T follicular helper cell (primary cell): Measurements from ENCODE around the gene DEAF1.

Experiments used
- DNase-seq: peaks from one replicate; pipeline ENCODE4 v3.0.0-alpha.2; 2020; ENCODE audit warnings: low read depth

The DEAF1 gene

GRCh38 chr11:612201-612960, 82.6 kb downstream of the DEAF1 start:
- no peak for DNase-seq

GRCh38 chr11:611001-611996, 83.7 kb downstream of the DEAF1 start:
- no peak for DNase-seq

- DNase-seq, result no peak
Observed at GRCh38 chr11:610146-610801, 84.7 kb downstream of the DEAF1 start.

- no peak for DNase-seq
Observed at GRCh38 chr11:609341-609811, 85.6 kb downstream of the DEAF1 start.

- no peak for DNase-seq
Observed at GRCh38 chr11:608791-609251, 86.2 kb downstream of the DEAF1 start.

GRCh38 chr11:607971-608659, 86.9 kb downstream of the DEAF1 start:
- DNase-seq, result no peak

GRCh38 chr11:607020-607780, 87.8 kb downstream of the DEAF1 start:
- DNase-seq, result no peak

- DNase-seq, result no peak
Observed at GRCh38 chr11:606245-606644, 88.8 kb downstream of the DEAF1 start.

- DNase-seq, result no peak
Observed at GRCh38 chr11:605286-606129, 89.5 kb downstream of the DEAF1 start.

GRCh38 chr11:603154-603553, 91.9 kb downstream of the DEAF1 start:
- no peak for DNase-seq

- no peak for DNase-seq
Observed at GRCh38 chr11:601573-602245, 93.3 kb downstream of the DEAF1 start.

- DNase-seq, result no peak
Observed at GRCh38 chr11:598005-598680, 96.9 kb downstream of the DEAF1 start.

- DNase-seq, result no peak
Observed at GRCh38 chr11:597166-597725, 97.8 kb downstream of the DEAF1 start.

- DNase-seq, result no peak
Observed at GRCh38 chr11:596374-596773, 98.6 kb downstream of the DEAF1 start.

GRCh38 chr11:595400-595799, 99.6 kb downstream of the DEAF1 start:
- DNase-seq, result no peak
